Hematopoietic multipotent progenitor cell treated with erythropoietin and hydrocortisone succinate and interleukin-3 and kit ligand, for 4 days (in vitro differentiated cells): ENCODE data around the gene RBM18.
A peak's percentile ranks its signal among the peaks of the same experiment; 100 is the strongest.

Experiments used
- DNase-seq: peaks from one replicate; pipeline ENCODE4 v3.0.0-alpha.2; 2015

RBM18 gene

DNA sequence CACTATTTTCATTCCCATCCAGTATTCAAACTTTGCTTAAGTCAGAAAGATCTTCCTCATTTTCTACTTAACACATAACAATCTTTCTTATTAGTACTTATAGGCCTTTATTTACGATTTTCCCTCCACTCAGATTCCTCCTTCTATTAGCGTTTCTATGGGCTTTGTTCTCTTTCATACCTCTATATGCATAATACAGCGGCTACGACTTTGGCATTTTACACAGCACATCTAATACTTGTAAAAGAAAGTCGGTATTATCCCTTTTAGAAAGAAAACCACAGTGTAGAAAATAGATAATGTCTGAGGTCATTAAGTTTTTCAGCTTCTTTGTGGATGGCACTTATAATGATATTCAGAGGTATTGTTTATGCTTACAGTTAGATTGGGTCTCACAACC lies 8.4 kb downstream of the RBM18 start:
- no peak for DNase-seq

DNA sequence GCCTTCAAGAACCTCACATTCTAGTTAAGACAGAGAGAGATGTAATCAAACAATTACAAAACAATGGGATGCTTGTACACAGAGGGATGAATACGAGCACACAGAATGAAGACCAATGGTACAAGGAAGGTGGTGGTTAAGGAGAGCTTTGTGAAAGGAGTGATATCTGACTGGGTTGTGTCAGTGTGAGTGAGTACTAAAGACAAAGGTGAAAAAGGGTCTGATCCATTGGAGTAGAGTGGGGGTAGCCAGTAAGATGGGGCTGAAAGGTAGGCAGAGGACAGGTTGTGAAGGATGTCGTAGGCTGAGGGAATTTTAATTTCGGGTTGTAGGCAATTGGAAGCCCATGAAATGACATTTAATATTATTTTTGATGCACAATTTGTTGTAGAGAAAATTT lies 9.9 kb downstream of the RBM18 start:
- no peak for DNase-seq

DNA sequence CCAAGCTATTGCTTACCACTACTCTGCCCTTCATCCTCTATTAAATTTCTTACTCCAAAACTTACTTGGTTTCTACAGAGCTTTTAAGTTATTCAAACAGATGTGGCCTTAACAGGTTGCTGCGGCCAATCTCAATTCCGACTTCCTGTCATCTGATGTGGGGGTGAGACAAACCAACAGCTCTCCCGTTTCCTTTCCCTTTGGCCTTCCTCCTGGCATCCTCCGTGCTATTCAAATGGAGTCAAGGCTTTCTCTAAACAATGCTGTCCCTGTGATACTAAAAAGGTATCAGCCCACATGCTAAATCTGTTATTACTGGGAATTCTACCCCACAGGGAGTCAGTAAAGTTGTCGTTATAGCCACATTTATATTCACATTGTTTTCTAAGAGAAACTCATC lies 11.8 kb downstream of the RBM18 start:
- no peak for DNase-seq

DNA sequence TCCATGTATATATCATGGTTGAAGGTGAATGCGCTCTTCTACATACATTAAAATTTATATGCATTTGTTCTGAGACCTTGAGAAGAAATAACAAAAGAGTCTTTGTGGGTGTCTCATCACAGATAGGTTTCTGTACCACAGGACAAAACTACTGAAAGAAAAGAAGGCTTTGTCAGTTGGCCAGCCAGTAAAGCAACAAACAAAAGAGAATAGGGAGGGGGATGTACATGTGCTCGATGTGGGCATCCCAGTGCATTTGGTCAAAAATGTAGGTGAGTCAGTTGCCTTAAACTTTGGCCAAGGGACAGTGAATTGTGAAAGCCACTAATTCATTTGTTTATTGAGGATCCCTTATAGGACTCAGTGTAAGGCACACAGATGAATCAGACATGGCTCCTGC lies 13.3 kb downstream of the RBM18 start:
- no peak for DNase-seq

DNA sequence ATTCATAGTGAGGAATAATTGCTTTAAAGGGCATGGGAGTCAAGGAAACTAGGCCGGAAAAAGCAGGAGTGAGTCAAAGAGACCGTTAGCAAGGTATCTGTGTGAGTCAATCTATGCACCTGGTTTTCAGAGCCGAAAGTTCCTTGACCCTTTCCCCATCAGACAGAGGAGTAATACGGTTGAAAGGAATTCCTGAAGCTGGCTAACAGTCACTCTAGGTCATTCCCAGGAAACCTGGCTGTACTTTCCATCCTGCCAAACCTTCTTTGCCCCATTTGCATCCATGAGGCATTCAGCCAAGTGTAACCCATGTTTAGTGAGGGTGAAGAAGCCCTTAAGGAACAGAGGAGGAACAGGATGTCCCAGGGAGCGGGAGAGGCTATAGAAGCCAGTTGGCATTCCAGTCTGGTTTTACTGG lies 16.2 kb downstream of the RBM18 start:
- no peak for DNase-seq

DNA sequence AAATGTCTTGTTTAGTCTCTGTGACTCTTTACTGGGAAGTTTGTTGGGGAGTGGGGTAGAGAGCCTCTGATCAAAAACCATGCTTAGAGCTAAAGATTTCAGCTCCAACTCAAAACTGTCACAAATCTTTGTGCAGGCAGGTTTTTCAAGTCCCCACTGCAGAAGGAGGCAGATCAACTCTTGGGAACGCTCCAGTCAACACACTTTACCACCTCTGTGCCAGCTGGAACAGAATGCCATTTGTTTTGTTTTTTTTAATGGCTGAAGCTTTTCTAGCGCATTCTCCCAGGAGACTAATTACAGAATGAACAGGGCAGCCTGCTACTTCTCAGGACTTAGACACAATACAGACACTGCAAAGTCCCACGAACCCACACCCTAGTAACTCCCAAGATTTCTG lies 18.0 kb downstream of the RBM18 start:
- DNase-seq: no peak

DNA sequence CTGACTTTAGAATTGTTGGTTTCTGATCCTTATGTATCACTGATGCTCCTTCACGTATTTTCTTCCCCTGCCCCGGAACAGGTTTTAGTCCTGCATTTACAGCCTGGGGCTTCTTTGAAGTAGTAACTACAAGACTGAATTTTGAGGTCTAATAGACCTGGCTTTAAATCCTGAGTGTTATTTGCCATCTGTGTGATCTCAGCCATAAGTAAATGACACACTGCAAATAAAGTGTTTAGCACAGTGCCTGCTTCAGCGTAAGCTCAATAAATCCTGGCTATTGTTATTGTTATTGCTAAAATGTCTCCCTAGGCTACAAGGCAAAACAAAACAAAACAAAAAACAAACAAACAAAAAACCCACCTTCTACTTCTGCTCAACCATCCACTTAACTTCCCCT lies 20.3 kb downstream of the RBM18 start:
- DNase-seq: no peak

DNA sequence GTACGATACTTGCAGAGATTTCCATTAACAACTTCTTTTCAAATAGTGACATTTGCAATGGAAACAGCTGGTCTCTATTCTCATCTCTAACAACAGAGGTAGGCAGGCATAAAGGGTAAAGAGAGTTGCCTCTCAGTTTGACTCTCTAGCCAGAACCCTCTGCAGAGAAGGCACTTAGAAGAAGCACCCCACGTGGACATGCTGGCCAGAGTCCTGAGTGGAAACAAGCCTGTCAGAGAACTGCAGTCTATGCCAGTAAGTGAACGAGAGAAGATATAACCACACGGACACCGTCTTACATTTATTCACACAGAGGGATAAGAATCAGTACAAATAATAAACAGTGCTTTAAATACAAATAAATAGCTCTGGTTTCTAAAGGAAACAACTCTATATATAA lies 24.9 kb downstream of the RBM18 start:
- DNase-seq: no peak

DNA sequence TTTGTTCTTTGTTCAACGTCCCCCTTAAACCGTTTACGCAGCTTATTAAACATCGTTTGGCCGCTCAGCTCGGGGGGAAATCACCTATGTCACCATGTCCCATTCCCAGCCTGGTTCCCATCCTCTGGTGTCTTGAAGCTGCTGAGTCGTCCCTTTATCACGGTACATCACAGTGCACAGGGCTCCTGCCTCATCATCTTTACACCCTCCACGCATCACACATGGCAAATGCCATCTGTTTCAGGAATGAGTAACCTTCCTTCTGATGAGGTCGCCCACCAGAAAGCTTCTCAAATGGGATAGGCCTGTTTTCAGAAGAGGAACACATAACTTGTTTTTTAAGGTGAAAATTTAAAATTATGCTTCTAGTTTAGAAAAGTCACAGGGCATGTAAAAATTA lies 28.0 kb downstream of the RBM18 start:
- no peak for DNase-seq

DNA sequence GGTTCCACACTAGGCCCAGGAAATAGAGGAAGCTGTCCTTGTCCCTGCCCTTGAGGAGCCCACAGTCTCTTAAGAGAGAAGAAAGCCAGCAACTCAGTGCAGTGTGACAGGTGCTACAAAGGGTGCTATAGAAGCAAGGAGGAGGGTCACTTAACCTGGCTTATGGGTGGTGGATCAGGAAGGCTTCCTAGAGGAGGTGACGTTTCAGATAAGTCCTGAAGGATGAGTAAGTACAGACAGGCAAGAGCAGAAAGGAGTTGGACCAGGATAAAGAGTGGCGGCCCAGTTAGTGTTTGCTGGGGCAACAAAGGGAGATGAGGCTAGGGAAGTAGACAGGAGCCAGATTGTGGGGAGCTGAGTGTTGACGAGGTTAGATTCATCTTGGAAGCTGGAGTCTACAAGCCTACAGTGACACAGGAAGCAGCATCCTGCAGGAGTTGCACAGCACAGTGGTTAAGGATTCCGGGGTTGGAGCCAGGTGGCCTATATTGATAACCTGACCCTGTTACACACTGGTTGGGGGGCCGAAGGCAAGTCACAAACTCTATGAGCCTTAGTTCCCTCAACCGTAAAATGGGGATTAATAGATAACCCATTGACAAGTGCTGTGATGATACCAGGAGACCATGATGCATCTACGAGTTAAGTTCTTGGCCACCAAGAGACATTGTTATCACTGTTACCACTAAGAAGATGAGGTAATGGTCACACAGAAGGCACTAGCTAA lies 30.5 kb downstream of the RBM18 start:
- DNase-seq: no peak

DNA sequence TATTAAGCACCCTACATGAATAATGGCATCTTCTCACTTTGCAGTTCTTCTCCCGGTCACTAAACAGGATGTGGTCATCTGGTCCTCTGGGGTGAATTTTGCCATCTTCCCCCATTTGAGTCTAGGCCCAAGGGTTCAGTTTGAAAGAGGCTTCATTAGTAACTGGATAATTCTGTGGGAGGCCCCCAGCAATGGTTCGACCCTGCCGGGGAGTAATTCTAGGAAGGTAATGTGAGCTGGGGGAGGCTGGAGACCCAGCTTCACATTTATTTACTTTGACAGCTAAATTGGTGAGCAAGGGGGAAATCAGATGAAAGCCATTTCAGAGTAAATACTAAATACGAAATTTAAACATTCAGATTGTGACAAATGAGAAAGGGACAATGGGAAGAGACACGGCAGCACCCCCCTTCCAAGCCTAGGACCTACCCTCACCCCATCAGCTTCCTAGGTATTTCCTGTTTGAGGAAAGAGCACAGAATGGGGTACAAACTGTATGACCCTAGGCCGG lies 31.8 kb downstream of the RBM18 start:
- no peak for DNase-seq

DNA sequence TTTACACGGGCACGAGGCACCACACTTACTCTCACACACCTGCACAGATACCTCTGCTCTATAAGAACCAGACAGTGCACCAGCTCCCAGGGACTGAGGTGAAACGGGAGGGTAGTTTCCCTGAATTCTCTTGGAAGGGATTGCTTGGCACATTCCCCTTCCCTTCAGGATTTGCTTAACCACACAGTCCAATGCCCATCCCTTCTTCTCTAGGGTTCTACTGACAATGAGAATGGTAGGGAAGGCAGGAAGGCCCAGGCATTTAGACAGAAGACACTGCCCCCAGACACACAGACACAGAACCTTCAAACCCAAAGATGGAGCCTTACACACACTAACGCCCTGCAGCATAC lies 35.2 kb downstream of the RBM18 start:
- DNase-seq: no peak

DNA sequence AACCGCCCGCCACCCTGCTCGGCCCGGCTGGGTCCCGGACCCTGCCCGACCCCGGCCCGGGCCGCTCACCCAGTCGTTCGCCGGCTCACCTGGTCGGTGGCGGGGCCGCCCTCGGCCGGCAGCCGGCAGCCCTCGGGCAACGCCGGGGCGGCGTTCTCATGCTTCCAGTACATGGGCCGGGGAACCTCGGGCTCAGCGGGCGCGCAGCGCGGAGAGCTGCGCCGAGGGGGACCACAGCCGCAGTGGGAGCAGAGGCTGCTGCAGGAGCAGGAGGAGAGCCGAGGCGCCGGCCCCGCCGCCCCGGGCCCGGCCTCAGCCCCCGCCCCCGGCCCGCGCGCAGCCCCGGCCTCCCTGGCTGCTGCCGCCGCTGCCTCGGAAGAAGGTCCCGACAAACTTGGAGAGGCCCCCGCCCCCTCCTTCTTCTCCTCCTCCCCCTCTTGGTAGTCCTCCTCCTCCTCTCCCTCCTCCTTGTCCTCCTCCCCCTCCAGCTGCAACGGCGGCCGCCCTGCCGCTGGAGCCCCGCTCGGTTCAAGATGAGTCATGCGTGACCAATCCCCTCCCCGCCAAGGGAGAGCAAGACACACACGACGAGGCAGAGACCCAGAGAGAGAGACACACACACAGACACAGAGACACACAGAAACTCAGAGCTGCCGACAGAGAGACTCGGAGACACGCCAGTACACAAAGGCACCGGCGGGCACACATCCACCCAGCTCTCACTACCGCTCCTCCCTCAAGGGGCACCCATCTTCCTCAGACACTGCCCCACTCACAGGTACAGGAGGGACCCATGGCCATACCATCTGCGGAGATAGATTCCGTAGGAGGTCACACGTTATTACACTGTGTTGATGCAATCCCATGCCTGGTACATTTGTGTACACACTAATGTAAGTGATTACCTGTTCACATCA lies 35.8 kb downstream of the RBM18 start, which contains the start of gene LHX6:
Gene LHX6 (minus strand): TSS at position 390 of the 917 bp plus-strand sequence. CDS start 217 bp downstream, at position 173.
- peak; percentile 25 for DNase-seq

DNA sequence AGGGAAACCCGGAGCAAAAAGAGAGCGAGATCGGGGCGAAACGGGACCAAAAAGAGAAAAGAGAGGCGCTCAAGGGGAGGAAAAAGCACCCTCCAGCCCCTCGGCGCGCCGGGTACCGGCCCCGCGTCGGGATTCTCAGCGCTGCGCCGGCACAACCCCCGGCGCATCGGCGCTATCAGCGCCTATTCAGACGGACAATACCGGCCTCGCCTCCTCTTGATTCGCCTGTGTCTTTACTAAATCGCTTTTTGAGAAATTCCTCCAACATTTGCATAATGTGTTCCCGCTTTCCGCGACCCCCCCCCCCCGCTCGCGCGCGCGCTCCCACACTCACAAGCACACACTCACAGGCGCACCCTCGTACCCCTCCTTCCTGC lies 36.5 kb downstream of the RBM18 start:
- DNase-seq: peak; percentile 39

DNA sequence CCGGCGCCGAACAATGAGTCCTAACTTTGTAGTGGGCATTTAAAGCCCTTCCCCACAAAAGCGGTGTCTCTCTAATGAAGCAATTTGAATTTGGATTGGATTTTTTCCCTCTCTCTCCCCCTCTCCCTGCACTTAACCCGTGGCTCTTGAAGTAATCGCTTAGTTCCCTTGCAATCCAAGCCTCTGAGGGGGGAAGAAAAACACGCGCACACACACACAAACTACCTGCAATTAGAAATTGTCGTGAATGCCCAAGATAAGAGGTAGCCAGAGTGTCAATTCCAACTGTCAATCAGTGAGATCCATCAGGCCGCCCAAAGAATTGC lies 37.1 kb downstream of the RBM18 start:
- DNase-seq: peak; percentile 27

DNA sequence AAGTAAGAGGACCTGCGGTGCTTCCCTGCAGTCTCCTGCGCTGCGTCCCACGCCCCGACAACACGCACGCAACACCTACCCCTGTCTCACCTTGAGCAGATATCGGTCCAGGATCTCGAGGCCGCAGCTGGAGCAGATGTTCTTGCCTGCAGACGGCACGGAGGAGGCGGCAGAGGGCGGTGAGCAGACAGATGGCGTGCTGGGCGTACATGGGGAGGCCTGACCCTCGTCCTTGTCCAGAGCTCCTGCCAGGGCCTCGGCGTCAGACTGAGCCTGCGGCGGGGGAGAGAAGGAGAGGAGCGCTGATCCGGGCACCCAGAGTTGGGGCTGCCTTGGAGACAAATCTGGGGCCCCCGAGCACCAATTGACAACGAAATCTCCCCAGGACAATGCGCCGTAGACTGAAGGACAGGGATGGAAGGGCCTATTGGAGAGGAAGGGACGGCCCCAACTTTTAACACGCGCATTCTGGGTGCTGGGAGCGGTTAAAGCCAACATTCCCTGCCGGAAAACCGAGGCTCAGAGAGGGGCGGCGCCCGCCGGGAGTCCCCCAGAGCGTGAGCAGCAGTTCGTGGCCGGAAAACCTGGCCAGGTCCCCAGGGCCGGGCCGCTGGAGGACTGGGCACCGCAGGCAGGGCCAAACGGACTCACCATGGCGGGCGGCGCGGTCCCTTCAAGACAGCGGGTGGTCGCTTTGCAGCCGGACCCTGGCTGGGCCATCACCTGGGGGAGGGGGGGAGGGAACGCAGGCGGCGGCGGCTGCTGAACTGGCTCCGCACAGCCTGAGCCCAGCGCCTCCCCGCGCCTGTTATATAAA lies 37.7 kb downstream of the RBM18 start:
- DNase-seq: no peak

DNA sequence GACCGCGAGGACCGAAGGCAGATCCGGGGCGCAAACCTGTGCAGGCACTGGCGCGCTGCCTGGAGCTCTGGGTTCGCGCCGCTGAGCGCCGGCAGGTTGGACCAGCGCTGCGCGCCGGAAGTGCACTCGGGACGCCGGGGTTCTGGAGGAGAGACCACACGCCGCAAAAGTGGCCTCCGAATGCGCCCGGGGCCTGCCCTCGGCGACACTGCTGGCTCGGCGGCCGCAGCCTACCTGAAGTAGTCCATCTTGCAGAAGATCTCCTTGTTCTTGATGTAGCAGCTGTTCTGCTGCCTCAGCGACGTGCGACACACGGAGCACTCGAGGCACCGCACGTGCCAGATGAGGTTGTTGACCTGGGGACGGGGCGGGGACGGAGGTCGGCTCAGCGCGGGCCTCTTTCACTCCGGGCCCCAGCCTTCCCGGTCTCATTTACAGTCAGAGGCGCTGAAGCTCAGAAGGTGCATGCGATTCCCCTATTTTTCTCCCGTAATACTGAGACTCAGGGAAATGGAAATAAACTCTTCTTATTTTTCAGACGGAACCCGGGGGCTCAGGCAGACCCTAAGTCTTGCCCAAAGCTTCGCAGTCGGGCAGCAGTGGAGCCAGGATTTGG lies 38.4 kb downstream of the RBM18 start:
- DNase-seq: no peak

DNA sequence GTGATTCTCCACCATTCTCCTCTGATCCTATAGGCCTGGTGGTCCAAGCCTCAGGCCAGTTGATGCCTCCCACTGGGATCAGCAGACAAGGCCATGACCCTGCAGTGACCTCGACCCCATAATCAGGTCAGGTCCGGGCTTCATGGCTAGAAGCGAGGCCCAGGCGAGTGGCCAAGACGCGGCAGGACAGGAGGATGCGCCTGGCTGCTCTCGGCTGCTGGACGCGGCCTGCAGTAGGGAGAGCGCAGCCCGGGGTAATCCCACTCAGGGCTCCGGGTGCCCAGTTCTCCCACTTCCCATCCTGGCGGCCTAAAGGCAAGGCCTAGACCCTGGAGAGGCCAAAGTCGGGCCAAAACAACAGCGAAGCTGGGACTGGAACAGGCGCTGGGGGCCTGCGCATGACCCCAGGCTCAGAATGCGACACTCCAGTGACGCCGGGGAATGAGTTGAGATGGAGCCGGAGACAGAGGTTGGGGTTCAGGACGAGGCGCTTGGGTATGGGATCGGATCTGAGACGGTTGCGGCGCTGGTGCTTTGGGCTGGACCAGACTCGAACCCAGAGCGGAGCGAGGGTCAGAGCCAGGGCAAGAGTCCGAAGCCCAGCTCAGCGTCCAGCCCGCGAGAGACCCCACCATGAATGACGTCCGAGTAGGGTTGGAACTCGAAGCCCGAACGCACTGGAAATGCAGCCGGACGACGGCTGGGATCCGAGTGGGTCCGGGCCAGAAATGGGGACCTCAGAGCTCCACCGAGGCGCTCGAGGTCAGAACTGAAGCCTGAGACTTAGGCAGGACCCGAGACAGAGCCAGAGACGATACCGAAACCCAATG lies 39.1 kb downstream of the RBM18 start:
- no peak for DNase-seq

DNA sequence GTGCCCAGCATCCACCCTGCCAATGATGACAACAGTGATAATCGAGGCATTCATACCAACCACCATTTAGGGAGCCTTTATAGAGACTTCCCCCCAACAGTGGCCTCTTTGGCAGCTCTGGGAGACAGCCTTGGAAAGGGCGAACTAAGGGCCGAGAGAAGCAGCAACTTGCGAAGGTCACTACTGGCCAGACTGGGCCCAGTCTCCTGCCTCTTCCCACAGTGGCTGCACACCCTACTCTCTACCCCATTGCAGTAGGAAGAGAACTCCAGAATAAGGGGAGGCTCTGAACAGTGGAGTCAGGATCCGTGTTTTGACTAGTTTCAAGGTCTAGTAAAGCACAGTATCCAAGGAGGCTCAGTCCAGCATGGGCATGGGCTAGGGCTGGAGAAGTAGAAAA lies 41.2 kb downstream of the RBM18 start:
- DNase-seq: no peak

DNA sequence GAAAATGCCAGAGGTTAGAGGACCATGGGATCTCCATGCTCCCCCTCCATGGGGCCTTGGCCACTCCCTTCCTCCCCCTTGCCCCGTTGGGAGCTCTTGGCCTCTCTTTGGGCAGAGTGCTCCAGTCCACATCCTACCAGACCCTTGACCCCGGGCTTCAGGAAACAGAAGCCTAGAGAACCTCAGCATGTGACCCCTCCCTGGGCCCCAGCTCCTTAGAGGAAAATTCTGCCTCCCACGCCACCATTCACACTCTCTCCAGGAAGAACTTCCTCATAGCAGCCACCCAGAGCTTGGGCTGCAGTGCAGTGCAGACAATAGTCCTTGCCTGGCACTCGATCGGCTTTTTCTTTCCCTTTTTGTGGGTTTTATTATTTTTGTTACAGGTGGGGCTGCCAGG lies 41.8 kb downstream of the RBM18 start:
- DNase-seq: no peak

DNA sequence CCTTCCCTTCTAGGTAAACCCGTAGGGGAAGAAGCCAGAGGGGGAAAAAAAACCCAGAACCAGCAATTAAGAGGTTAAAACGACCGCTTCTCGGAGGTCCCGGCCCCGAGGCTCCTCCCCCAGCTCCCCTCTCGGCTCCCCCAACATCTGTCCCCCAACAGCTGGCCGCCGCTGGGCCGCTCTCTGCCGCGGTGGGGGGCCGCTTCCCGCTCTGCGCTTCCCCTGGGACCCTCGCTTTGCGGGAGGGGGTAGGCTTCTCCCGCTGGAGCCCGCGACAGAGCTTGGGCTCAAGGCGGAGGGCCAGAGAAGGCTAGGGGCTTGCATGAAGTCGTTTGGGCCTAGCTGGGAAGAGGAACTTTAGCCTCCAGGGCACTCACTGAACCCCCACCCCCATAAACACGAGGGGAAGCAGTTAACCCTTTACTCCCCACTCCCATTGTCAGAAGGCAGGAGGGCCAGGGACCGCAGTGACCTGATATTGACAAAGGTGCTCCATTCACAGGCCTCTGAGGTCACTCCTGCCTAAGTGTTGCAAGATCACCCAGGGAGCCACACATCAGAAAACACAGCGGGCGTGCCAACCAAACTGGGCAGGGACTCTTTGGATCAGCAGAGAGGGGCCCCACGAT lies 43.3 kb downstream of the RBM18 start:
- DNase-seq: peak; percentile 27
